C4-2B (cell line): ENCODE measurements around the gene ITSN1.

ENCODE experiments used
- ZFX ChIP-seq: fragments of 450-650 bp; IDR thresholded peaks from 2 replicates; pipeline ENCODE4 v1.6.1; 2017
- TF ChIP-seq, protein P1 (sequence below): fragments of 450-650 bp; conservative IDR thresholded peaks from 2 replicates; pipeline ENCODE4 v1.5.1; 2017; ENCODE audit warnings: mild to moderate bottlenecking

GRCh38 chr21:33938381-33938780 is 296.1 kb downstream of the ITSN1 start:
- TF ChIP-seq, protein P1, sequence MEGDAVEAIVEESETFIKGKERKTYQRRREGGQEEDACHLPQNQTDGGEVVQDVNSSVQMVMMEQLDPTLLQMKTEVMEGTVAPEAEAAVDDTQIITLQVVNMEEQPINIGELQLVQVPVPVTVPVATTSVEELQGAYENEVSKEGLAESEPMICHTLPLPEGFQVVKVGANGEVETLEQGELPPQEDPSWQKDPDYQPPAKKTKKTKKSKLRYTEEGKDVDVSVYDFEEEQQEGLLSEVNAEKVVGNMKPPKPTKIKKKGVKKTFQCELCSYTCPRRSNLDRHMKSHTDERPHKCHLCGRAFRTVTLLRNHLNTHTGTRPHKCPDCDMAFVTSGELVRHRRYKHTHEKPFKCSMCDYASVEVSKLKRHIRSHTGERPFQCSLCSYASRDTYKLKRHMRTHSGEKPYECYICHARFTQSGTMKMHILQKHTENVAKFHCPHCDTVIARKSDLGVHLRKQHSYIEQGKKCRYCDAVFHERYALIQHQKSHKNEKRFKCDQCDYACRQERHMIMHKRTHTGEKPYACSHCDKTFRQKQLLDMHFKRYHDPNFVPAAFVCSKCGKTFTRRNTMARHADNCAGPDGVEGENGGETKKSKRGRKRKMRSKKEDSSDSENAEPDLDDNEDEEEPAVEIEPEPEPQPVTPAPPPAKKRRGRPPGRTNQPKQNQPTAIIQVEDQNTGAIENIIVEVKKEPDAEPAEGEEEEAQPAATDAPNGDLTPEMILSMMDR: no peak
- TF ChIP-seq ZFX: no peak
